Calu3 (cell line): ENCODE data around the gene OR2T3. TPM values are rescaled to one million over a fixed set of nuclear protein-coding genes. Genes with fewer than 3 reads are reported as not detected.
"Not testable (repeated sequence)": the region's sequence is repeated elsewhere in the genome, so short reads cannot be mapped to it uniquely, and the experiment has no call there.

ENCODE experiments used
- BruUV-seq: library from RNA; stranded (reverse); fragments of 400-500 nt; replicated peaks from 2 replicates; lab custom pipeline; 2021; lab: Mats Ljungman, UMichigan
- CTCF ChIA-PET: fragments of 300-600 bp; sonication (Branson Sonifier 250); formaldehyde crosslinking; loops from one replicate; lab custom pipeline; 2022; ENCODE audit warnings: antibody characterized with exemption; lab: Charles Lee
- DNase-seq: peaks from one replicate; pipeline ENCODE4 v3.0.0; 2022
- H3K27ac Mint-ChIP-seq: one replicate; pipeline ENCODE4 v1.8.0; 2022; ENCODE audit warnings: mixed read lengths; ENCODE audit not compliant: unreplicated experiment
- H3K27me3 Mint-ChIP-seq: one replicate; pipeline ENCODE4 v1.8.0; 2022; ENCODE audit warnings: mixed read lengths; ENCODE audit not compliant: unreplicated experiment
- H3K36me3 Mint-ChIP-seq: one replicate; pipeline ENCODE4 v1.8.0; 2022; ENCODE audit warnings: mild to moderate bottlenecking, moderate library complexity, mixed read lengths; ENCODE audit not compliant: insufficient read depth, unreplicated experiment
- H3K4me1 Mint-ChIP-seq: one replicate; pipeline ENCODE4 v1.8.0; 2022; ENCODE audit warnings: mild to moderate bottlenecking, low read depth, mixed read lengths; ENCODE audit not compliant: unreplicated experiment
- H3K4me3 Mint-ChIP-seq: one replicate; pipeline ENCODE4 v1.8.0; 2022; ENCODE audit warnings: mild to moderate bottlenecking, low read depth, moderate library complexity, mixed read lengths; ENCODE audit not compliant: unreplicated experiment
- H3K9me3 Mint-ChIP-seq: one replicate; pipeline ENCODE4 v1.8.0; 2022; ENCODE audit warnings: low read depth, mixed read lengths; ENCODE audit not compliant: unreplicated experiment
- intact Hi-C: fragments of 100-400 bp; cut with micrococcal nuclease; formaldehyde crosslinking; loops from one replicate; pipeline ENCODE4 v1.10.0; 2022; ENCODE audit not compliant: unreplicated experiment
- total RNA-seq: library from RNA; stranded (reverse); gene quantifications from 2 replicates; pipeline ENCODE4 v1.2.3, GENCODE V29; 2022

The OR2T3 gene
- total RNA-seq, 1 experiment from 2014 or later, result not detected

DNA sequence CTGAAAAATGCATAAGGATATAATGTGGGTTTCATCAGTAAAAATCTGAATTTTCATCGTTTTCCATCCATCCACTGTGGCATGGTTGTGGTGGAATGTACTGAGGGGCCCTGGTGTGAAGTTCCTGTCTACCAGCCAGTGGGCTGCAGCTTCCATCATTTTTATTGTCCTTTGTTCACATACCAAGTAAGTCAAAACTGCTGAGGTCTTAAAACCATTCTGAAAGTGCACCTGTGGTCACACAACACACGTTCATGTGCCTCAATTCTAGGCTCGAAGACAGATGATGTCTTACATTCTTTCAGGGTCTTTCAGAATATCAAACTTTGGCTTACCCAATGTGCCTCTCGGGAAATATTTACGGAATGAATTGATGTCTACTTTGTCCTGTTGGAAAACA is 33.9 kb upstream of the OR2T3 start:
- intact Hi-C loops, BruUV-seq, H3K27me3 Mint-ChIP-seq, H3K9me3 Mint-ChIP-seq, H3K36me3 Mint-ChIP-seq, DNase-seq, H3K27ac Mint-ChIP-seq, H3K4me1 Mint-ChIP-seq, CTCF ChIA-PET, H3K4me3 Mint-ChIP-seq: not testable (repeated sequence)

DNA sequence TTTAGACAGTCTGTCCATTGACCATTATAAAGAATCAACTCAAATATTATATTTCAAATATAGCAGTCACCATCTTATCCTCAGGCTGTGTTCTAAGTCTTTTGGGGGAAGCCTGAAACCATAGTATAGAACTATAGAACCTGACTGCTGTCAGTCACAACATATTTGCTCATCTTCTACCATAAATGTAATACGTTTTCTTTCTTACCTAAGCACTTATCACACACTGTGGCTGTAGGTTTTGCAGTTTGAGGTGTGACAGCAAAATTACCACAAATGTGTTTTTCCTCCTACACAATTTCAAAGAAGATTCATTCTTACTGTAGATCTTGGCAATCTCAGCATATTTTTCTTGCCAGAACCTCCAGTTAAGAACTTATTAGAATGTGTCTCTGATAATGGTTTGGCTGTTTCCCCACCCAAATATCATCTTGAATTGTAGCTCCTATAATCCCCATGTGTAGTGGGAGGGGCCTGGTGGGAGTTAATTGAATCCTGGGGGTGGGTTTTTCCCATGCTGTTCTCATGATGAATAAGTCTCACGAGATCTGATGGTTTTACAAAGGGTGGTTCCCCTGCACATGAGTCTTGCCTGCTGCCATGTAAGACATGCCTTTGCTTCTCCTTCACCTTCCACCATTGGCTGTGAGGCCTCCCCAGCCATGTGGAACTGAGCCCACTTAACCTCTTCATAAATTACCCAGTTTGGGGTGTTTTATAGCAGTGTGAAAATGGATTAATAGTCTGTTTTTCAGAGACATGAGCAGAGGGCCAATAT is 30.5 kb upstream of the OR2T3 start:
- BruUV-seq, CTCF ChIA-PET, H3K27me3 Mint-ChIP-seq, intact Hi-C loops, H3K4me1 Mint-ChIP-seq, DNase-seq, H3K36me3 Mint-ChIP-seq, H3K4me3 Mint-ChIP-seq, H3K27ac Mint-ChIP-seq: not testable (repeated sequence)
- H3K9me3 Mint-ChIP-seq, result peaks cover 10% of the 10 kb centered on the region

DNA sequence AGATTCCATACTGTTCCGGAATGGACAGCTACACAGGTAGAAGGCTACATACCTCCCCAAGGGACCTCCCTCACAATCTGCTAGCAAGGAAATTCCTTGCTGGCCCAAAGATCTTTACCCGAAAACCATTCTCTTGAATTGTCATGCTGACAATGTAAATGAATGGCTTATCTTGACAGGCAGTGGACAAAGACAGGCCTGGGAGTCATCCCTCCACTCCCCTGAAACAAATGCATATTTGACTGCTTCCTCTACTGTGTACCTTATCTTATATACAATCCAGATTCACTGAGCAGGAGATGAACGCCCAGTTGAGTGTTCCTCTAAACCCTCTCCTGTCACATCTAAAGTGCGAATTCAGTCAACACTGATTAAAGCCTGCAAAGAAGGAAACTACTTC is 28.5 kb upstream of the OR2T3 start:
- H3K36me3 Mint-ChIP-seq, intact Hi-C loops, BruUV-seq, H3K4me3 Mint-ChIP-seq, CTCF ChIA-PET, H3K27ac Mint-ChIP-seq, H3K4me1 Mint-ChIP-seq, H3K27me3 Mint-ChIP-seq, DNase-seq: not testable (repeated sequence)
- peaks cover 10% of the 10 kb centered on the region for H3K9me3 Mint-ChIP-seq

- not testable (repeated sequence) for H3K9me3 Mint-ChIP-seq
These were observed 27.8 kb upstream of the OR2T3 start, which contains the start of gene OR2T2 for GRCh38 chr1:248445399-248445798. TSS of gene OR2T2 (plus strand) at chr1:248445637. CDS start at chr1:248452798, 7,161 bp downstream.

DNA sequence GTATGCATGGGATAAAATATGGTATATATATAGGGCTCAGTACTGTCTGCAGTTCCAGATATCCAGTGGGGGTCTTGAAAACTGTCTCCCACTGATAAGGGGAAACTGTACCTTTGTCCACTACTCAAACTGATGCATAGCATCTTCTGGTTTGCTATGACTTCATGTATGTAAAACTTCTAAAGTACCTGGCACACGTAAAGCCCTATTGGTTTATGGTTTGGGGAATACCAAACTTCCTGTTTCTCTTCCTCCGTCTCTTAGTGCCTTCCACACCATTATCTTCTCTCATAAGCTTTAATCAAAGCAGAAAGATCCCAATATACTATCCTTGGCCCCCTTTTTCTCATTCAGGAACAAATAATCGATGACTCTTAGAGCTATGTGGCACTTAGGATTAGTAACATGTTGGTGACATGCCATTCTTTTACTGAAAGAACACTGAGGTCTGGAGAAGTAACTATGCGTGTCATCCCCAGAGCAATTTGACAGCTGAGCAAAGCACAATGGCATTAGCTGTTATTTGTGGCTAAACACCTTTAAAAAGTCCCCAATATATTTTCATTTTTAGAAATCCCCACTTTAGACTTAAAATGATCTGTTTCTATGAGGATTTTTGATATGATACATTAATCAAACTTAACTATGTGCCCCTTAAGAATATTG is 24.6 kb upstream of the OR2T3 start:
- intact Hi-C loops, H3K36me3 Mint-ChIP-seq, H3K4me3 Mint-ChIP-seq, BruUV-seq, DNase-seq, H3K9me3 Mint-ChIP-seq, CTCF ChIA-PET, H3K27me3 Mint-ChIP-seq, H3K27ac Mint-ChIP-seq, H3K4me1 Mint-ChIP-seq: not testable (repeated sequence)

More at GRCh38 chr1:248445399-248445798, 27.8 kb upstream of the OR2T3 start, which contains the start of gene OR2T2:
- CTCF ChIA-PET, DNase-seq, intact Hi-C loops, H3K4me3 Mint-ChIP-seq, H3K27ac Mint-ChIP-seq, H3K36me3 Mint-ChIP-seq, H3K27me3 Mint-ChIP-seq, BruUV-seq, H3K4me1 Mint-ChIP-seq: not testable (repeated sequence)

DNA sequence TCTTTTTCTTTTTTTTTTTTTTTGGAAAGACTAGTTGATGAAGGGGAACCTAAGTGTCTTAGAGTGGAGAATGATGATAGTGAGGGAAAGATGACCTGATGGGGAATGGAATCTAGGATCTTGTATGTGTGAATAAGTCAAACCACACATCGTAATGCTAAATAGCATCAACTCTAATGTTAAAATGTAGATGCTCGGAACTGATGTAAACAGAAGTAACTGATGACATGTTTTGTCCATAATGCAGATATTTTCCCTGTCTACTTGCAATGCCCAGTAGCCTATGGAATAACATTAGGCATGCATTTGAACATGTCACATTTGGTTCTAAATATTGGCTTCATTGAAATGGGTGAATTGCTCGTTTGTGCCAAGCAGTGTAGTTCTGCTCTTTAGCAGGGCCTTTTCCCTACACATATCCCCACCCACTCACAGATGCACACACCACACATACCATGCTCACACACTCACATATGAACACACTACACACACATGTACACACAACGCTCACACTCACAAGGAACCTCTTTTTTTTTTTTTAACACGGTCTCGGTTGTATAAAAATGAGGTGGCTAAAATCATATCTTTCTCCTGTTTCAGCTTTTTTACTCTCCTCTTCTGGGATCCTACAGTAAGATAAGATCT is 23.2 kb upstream of the OR2T3 start:
- CTCF ChIA-PET, H3K27me3 Mint-ChIP-seq, intact Hi-C loops, BruUV-seq, DNase-seq, H3K36me3 Mint-ChIP-seq, H3K27ac Mint-ChIP-seq, H3K9me3 Mint-ChIP-seq, H3K4me1 Mint-ChIP-seq, H3K4me3 Mint-ChIP-seq: not testable (repeated sequence)

DNA sequence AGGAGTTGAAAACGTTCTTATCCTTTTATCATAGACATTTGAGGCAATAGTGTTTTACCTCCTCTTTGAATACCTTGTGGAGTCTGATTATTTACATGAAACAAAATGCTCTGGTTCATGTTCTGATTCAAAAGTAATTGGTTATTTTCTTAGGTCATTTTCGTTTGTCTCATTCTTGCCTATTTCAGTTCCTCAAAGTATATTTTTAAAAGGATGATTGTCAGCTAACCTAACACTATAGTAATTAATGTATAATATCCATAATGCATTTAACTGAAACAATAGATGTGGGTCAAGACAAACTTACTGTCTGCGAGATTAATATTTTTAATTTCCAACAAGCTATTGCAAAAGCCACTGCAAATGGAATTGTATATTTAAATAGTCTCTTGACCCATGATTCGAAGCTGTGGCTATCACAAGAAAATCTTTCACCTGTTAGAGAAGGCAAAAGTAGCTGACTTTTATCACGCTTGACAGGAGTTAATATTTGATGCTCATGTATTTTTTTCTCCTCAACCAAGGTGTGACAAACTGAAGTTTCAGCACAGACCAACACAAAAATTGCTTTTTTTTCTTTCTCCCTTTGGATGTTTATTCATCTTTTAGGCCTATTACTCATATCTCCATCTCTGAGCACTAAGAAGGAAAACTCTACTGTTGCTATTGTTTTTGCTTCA is 22.5 kb upstream of the OR2T3 start:
- H3K27ac Mint-ChIP-seq, DNase-seq, BruUV-seq, H3K4me3 Mint-ChIP-seq, intact Hi-C loops, H3K4me1 Mint-ChIP-seq, H3K27me3 Mint-ChIP-seq, H3K36me3 Mint-ChIP-seq, CTCF ChIA-PET, H3K9me3 Mint-ChIP-seq: not testable (repeated sequence)

- intact Hi-C loops, H3K9me3 Mint-ChIP-seq, BruUV-seq, H3K27me3 Mint-ChIP-seq, DNase-seq, H3K4me1 Mint-ChIP-seq, H3K36me3 Mint-ChIP-seq, CTCF ChIA-PET, H3K27ac Mint-ChIP-seq, H3K4me3 Mint-ChIP-seq: not testable (repeated sequence)
These were observed 19.5 kb upstream of the OR2T3 start for GRCh38 chr1:248453619-248454018.

DNA sequence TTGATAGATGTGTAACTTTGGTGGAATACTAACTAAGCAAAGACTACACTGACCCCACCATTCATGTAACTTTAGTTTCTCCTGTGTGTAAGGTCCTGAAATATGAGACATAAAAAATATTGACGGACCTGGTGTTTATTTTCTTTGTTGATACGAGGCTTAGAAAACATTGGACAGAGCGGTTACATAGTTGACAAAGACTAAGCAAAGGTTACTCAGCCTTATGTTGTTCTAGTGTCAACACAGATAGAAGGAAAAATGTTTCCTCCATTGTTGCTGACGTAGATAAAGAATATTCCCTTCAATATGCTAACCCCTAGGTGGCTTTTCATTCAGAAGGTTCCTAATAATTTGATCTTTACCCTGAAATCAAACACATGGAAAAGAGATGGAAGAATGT is 18.1 kb upstream of the OR2T3 start:
- H3K36me3 Mint-ChIP-seq, H3K27me3 Mint-ChIP-seq, DNase-seq, BruUV-seq, H3K4me1 Mint-ChIP-seq, H3K9me3 Mint-ChIP-seq, H3K4me3 Mint-ChIP-seq, intact Hi-C loops, H3K27ac Mint-ChIP-seq, CTCF ChIA-PET: not testable (repeated sequence)
